Mesothelial cell of epicardium (in vitro differentiated cells): Measurements from ENCODE around the gene JUN. TPM values are rescaled to one million over a fixed set of nuclear protein-coding genes. Genes with fewer than 3 reads are reported as not detected.

ENCODE experiments used
- DNase-seq, 2 experiments: peaks; one replicate each; pipeline ENCODE4 v3.0.0; 2021; ENCODE audit warnings: low spot score in 2 of 2; ENCODE audit not compliant: unreplicated experiment in 2 of 2
- H3K27ac Mint-ChIP-seq: 2 replicates; pipeline ENCODE4 v1.8.0; 2021; ENCODE audit warnings: mixed read lengths
- H3K27me3 Mint-ChIP-seq: 2 replicates; pipeline ENCODE4 v1.8.0; 2021; ENCODE audit warnings: low read depth, mixed read lengths
- H3K36me3 Mint-ChIP-seq: 2 replicates; pipeline ENCODE4 v1.8.0; 2021; ENCODE audit warnings: mixed read lengths
- H3K4me1 Mint-ChIP-seq: 2 replicates; pipeline ENCODE4 v1.8.0; 2021; ENCODE audit warnings: mixed read lengths
- H3K4me3 Mint-ChIP-seq: 2 replicates; pipeline ENCODE4 v1.8.0; 2021; ENCODE audit warnings: mild to moderate bottlenecking, moderate library complexity, mixed read lengths
- H3K9me3 Mint-ChIP-seq: 2 replicates; pipeline ENCODE4 v1.8.0; 2021; ENCODE audit warnings: mixed read lengths
- total RNA-seq: library from RNA; stranded (reverse); gene quantifications from 3 replicates; pipeline ENCODE4 v1.2.1, GENCODE V29; 2021
- TF ChIP-seq, protein P1 (sequence below): fragments of 200-600 bp; sonication (generic); IDR thresholded peaks from one replicate; pipeline ENCODE4 v1.5.0; 2021; ENCODE audit warnings: antibody characterized with exemption; ENCODE audit not compliant: unreplicated experiment

JUN gene
- total RNA-seq, 1 donor from 2014 or later: 242 TPM

GRCh38 chr1:58792846-58793245 lies 9.0 kb upstream of the JUN start:
- no peak overlapping the region for H3K4me3 Mint-ChIP-seq
- H3K27me3 Mint-ChIP-seq: no peaks in the 10 kb centered on the region
- TF ChIP-seq, protein P1, sequence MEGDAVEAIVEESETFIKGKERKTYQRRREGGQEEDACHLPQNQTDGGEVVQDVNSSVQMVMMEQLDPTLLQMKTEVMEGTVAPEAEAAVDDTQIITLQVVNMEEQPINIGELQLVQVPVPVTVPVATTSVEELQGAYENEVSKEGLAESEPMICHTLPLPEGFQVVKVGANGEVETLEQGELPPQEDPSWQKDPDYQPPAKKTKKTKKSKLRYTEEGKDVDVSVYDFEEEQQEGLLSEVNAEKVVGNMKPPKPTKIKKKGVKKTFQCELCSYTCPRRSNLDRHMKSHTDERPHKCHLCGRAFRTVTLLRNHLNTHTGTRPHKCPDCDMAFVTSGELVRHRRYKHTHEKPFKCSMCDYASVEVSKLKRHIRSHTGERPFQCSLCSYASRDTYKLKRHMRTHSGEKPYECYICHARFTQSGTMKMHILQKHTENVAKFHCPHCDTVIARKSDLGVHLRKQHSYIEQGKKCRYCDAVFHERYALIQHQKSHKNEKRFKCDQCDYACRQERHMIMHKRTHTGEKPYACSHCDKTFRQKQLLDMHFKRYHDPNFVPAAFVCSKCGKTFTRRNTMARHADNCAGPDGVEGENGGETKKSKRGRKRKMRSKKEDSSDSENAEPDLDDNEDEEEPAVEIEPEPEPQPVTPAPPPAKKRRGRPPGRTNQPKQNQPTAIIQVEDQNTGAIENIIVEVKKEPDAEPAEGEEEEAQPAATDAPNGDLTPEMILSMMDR: no peak
- peaks cover 13% of the 10 kb centered on the region for H3K9me3 Mint-ChIP-seq
- H3K27ac Mint-ChIP-seq: peak overlapping the region; percentile 19
- H3K4me1 Mint-ChIP-seq: peaks cover 21% of the 10 kb centered on the region
- DNase-seq: no peak
- H3K36me3 Mint-ChIP-seq: peaks cover 8% of the 10 kb centered on the region

- Mint-ChIP-seq H3K9me3 (peaks cover 13% of the 10 kb centered on the region), H3K27me3 (no peaks in the 10 kb centered on the region), H3K36me3 (peaks cover 9% of the 10 kb centered on the region), H3K27ac (peak overlapping the region; percentile 62), H3K4me3 (no peak overlapping the region), H3K4me1 (peaks cover 29% of the 10 kb centered on the region)
- TF ChIP-seq, protein P1: no peak
- DNase-seq: no peak
Measured at GRCh38 chr1:58791106-58791505, 7.3 kb upstream of the JUN start.

DNA sequence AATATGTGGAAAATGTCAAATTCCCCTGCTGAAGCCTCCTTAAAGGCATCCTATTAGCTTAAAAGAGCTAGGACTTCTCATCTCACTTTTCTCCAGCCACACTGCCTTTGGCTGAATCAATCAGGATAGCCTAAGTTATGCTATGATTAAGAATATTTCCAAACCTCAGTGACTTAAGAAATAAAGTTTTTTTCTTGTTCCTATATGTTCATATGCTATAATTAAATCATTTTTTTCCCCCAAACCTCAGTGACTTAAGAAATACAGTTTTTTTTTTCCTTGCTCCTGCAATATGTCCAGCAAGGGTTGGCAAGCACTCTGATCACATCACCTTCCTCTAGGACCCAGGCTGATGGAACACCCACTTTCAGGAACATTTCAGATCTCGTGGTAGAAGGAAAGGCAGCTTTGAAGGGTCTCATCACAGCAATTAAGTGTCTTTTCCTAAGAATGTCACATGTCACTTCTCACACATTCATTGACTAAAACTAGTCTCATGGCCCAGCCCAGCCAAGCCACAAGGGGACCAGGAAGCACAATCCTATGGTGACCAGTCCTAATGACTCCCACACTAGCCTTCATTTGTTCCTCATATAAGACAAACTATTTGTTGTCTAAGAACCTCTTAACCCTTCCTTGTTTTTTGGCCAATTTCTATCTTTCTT lies 6.3 kb upstream of the JUN start:
- Mint-ChIP-seq H3K9me3 (peaks cover 13% of the 10 kb centered on the region), H3K4me3 (no peak overlapping the region), H3K27me3 (no peaks in the 10 kb centered on the region), H3K36me3 (peaks cover 9% of the 10 kb centered on the region), H3K4me1 (peaks cover 31% of the 10 kb centered on the region), H3K27ac (peak overlapping the region; percentile 76)
- TF ChIP-seq, protein P1: no peak
- no peak for DNase-seq

GRCh38 chr1:58789322-58789856 lies 5.5 kb upstream of the JUN start:
- no peak for DNase-seq
- H3K9me3 Mint-ChIP-seq: peaks cover 13% of the 10 kb centered on the region
- no peak overlapping the region for H3K4me3 Mint-ChIP-seq
- peaks cover 9% of the 10 kb centered on the region for H3K36me3 Mint-ChIP-seq
- H3K4me1 Mint-ChIP-seq: peaks cover 31% of the 10 kb centered on the region
- H3K27me3 Mint-ChIP-seq: no peaks in the 10 kb centered on the region
- TF ChIP-seq, protein P1: no peak
- H3K27ac Mint-ChIP-seq: peak overlapping the region; percentile 76

GRCh38 chr1:58788259-58788658 lies 4.4 kb upstream of the JUN start:
- H3K27ac Mint-ChIP-seq: no peak overlapping the region
- H3K27me3 Mint-ChIP-seq: no peaks in the 10 kb centered on the region
- peaks cover 10% of the 10 kb centered on the region for H3K36me3 Mint-ChIP-seq

More at GRCh38 chr1:58788259-58788658, 4.4 kb upstream of the JUN start:
- no peak for DNase-seq
- H3K4me3 Mint-ChIP-seq: no peak overlapping the region
- peaks cover 13% of the 10 kb centered on the region for H3K9me3 Mint-ChIP-seq
- peaks cover 31% of the 10 kb centered on the region for H3K4me1 Mint-ChIP-seq
- TF ChIP-seq, protein P1: no peak
